A673 (cell line): ENCODE results near the gene EPS15.

Experiments used
- EZH2 ChIP-seq: fragments of 200-600 bp; sonication (generic); IDR thresholded peaks from 2 replicates; pipeline ENCODE4 v1.6.1; 2017; ENCODE audit warnings: borderline replicate concordance, low read depth, mild to moderate bottlenecking, mixed read lengths, antibody characterized with exemption, low read length; ENCODE audit not compliant: poor library complexity, severe bottlenecking
- TF ChIP-seq, protein P1 (sequence below): fragments of 300-800, 200-600 bp; sonication (generic); conservative IDR thresholded peaks from 2 replicates; pipeline ENCODE4 v1.5.1; 2017; ENCODE audit warnings: low read depth, mild to moderate bottlenecking, antibody characterized with exemption, low read length, moderate library complexity, mixed read lengths

DNA sequence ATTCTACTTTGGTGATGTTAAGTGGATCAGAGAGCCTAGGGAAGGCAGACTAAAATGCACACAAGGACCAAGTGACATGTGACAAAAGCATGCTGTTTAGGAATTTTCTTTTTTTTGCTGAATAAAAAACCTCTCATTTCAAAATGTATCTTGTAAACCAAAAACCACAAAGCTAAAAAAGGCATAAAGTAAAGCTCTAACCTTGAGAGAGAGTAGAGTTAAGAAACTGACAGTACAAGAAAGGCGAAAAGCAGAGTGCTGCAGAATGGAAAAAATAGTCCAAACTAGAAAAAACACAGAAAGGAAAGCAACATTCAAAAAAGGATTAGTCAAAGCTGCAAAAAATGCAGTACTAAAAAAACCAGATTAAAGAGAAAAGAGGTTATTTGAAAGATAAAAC, 76.5 kb downstream of the EPS15 start:
- TF ChIP-seq, protein P1, sequence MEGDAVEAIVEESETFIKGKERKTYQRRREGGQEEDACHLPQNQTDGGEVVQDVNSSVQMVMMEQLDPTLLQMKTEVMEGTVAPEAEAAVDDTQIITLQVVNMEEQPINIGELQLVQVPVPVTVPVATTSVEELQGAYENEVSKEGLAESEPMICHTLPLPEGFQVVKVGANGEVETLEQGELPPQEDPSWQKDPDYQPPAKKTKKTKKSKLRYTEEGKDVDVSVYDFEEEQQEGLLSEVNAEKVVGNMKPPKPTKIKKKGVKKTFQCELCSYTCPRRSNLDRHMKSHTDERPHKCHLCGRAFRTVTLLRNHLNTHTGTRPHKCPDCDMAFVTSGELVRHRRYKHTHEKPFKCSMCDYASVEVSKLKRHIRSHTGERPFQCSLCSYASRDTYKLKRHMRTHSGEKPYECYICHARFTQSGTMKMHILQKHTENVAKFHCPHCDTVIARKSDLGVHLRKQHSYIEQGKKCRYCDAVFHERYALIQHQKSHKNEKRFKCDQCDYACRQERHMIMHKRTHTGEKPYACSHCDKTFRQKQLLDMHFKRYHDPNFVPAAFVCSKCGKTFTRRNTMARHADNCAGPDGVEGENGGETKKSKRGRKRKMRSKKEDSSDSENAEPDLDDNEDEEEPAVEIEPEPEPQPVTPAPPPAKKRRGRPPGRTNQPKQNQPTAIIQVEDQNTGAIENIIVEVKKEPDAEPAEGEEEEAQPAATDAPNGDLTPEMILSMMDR = no peak
- no peak for TF ChIP-seq EZH2
